ENCODE results near the gene DEAF1. TPM values are rescaled to one million over a fixed set of nuclear protein-coding genes. Genes with fewer than 3 reads are reported as not detected.

DEAF1 gene
- total RNA-seq, 1 experiment from 2014 or later = 33.9 TPM

DNA sequence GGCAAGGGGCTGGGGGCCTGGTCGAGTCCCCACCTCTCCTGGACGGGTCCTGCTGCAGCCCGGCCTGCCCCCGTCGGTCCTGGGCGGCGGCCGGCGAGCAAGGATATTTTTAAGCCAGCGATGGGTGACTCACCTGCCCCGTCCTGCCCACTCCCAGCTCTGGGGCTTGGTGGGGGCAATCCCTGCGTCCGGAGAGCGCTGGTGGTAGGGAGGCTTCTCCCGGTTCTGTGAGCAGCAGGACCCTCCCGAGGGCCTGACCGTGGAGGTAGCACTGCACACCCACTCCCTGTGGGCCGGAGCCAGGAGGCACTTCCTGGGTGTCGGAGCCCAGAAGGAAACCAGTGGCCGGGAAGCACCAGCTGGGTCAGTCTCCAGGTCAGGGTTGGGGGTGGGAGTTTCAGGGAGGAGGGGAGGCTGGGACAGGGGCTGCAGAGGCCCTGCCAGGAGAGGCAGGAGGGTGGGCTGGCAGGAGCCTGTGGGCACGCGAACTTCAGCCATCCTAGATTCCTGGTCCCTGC is 11.5 kb upstream of the DEAF1 start:
- CTCF ChIA-PET = interaction anchor here (0.6 to 3.1 kb wide), 6 partner anchors 11 to 1240 kb away, joined by 3 to 24 read pairs (median 5); partner anchors contain the start of genes DEAF1 and TMEM80
- Histone ChIP-seq H3K9ac (ENCODE audit: low read length) (peak overlapping the region; percentile 89), H3K4me3 (replicated peaks in 1 of 2; ENCODE audit: low read depth in 1 of 2, low read length in 2 of 2) (peak overlapping the region; percentile 87 to 96), H4K20me1 (ENCODE audit: insufficient read depth) (no peaks in the 10 kb centered on the region), H3K4me2 (ENCODE audit: low read length) (peak overlapping the region; percentile 98), H3K4me1 (ENCODE audit: control insufficient read depth in 1 of 2, insufficient read depth in 2 of 2, low read length in 2 of 2) (peaks cover 41 to 64% of the 10 kb centered on the region in 2 experiments), H3K9me3 (ENCODE audit: control insufficient read depth in 1 of 2, insufficient read depth in 1 of 2, low read depth in 1 of 2, low read length in 2 of 2) (no peaks in the 10 kb centered on the region), H2AFZ (ENCODE audit: low read depth, low read length, poor library complexity, severe bottlenecking) (no peak overlapping the region), H3K27me3 (ENCODE audit: insufficient read depth, low read length) (no peaks in the 10 kb centered on the region), H3K27ac (ENCODE audit: low read depth, low read length) (peak overlapping the region; percentile 99), H3K9me2 (ENCODE audit: insufficient read depth) (no peaks in the 10 kb centered on the region), H3K36me3 (ENCODE audit: control insufficient read depth in 1 of 2, insufficient read depth in 2 of 2, low read length in 2 of 2) (peaks cover 0 to 7% of the 10 kb centered on the region in 2 experiments; a peak in 1 of 4 replicates), H3K79me2 (ENCODE audit: insufficient read depth, low read length) (peaks cover 37% of the 10 kb centered on the region)
- no peak for TF ChIP-seq EZH2phosphoT487 (IDR thresholded peaks at IDR 0.05; ENCODE audit: borderline replicate concordance)
- TF ChIP-seq ZFX (IDR thresholded peaks at IDR 0.05) = peak; percentile 33; the same call in 1 of the 2 replicates
- ATAC-seq = peak; percentile 50
- POLR2A ChIA-PET = interaction anchor here (1.4 kb wide), 1 partner anchor 10 kb away, joined by 6 read pairs; no protein-coding TSS in a partner anchor
- RAD21 ChIA-PET (ENCODE audit: low non-redundant PET in 1 of 2, low total read pairs in 2 of 2, uncharacterized antibody in 2 of 2, unreplicated experiment in 2 of 2) = interaction anchor here (0.6 to 1.2 kb wide), 2 partner anchors 9 to 115 kb away, joined by 3 read pairs; no protein-coding TSS in a partner anchor
- intact Hi-C loops (cut with micrococcal nuclease) = no loop called here
- BruUV-seq (replicated peaks) = TSS peak; percentile 35
- no peak for DNase-seq (ENCODE audit: low read depth, low spot score)

DNA sequence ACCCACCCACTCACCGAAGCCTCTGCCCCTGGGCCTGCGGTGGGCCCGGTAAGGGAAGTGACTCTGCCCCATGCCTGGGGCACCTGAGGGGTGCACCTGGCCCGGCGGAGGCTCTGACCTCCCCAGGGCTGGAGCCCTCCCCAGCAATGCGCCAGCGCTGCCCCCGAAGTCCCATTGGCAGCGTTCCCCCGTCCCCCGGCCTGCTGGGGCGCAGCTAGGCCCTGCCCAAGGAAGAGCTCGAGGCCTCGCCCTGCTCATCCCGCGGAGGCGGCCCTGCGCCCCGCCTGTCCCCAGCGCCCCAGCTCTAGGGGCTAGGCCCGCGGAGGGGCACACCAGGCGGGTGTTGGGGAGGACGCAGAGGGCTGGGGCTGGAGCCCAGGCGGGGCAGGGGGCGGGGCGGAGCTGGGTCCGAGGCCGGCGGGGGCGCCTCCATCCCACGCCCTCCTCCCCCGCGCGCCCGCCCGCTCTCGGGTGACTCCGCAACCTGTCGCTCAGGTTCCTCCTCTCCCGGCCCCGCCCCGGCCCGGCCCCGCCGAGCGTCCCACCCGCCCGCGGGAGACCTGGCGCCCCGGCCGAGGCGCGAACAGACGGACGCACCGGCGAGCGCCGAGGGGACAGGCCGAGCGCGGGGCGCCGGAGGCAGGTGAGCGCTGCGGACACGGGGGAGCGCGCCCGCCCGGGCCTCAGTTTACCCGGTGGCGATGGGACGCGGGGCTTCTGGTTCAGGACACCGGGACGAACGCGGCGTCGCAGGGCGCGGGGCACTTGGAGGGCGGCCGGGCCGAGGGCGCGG is 10.8 kb upstream of the DEAF1 start, which contains the start of gene EPS8L2:
EPS8L2 (plus strand) TSS at position 586 of the 793 bp plus-strand sequence. CDS start 3,177 bp downstream, outside the sequence.
- ChIA-PET RAD21 (ENCODE audit: low non-redundant PET in 1 of 2, low total read pairs in 2 of 2, uncharacterized antibody in 2 of 2, unreplicated experiment in 2 of 2) (interaction anchor here in 1 of 2 experiments (1.2 kb wide), 1 partner anchor 9 kb away, joined by 3 read pairs; no protein-coding TSS in a partner anchor), POLR2A (interaction anchor here (1.4 kb wide), 1 partner anchor 9 kb away, joined by 6 read pairs; no protein-coding TSS in a partner anchor), CTCF (interaction anchor here (1.2 to 3.1 kb wide), 5 partner anchors 10 to 22 kb away, joined by 4 to 24 read pairs (median 8); partner anchors contain the start of genes DEAF1 and TMEM80)
- peak within 1 kb of the TSS; percentile 98 for H3K4me2 ChIP-seq (ENCODE audit: low read length)
- DNase-seq (ENCODE audit: low read depth, low spot score) = no peak
- H3K36me3 ChIP-seq (ENCODE audit: control insufficient read depth in 1 of 2, insufficient read depth in 2 of 2, low read length in 2 of 2) = peaks cover 0 to 7% of the 10 kb centered on the region in 2 experiments; a peak in 1 of 4 replicates
- H4K20me1 ChIP-seq (ENCODE audit: insufficient read depth) = no peaks in the 10 kb centered on the region
- no TSS peak for BruUV-seq (replicated peaks)
- H3K9me3 ChIP-seq (ENCODE audit: control insufficient read depth in 1 of 2, insufficient read depth in 1 of 2, low read depth in 1 of 2, low read length in 2 of 2) = no peaks in the 10 kb centered on the region
- TF ChIP-seq POLR2AphosphoS5 (IDR thresholded peaks at IDR 0.05; ENCODE audit: low read depth, low read length) = peak; percentile 69
- TF ChIP-seq CBX3 (IDR thresholded peaks at IDR 0.05; ENCODE audit: low read depth) = no peak
- H3K27ac ChIP-seq (ENCODE audit: low read depth, low read length) = peak within 1 kb of the TSS; percentile 99
- ATAC-seq = peak; percentile 67
- H3K9me2 ChIP-seq (ENCODE audit: insufficient read depth) = no peaks in the 10 kb centered on the region
- H3K4me3 ChIP-seq (replicated peaks in 1 of 2; ENCODE audit: low read depth in 1 of 2, low read length in 2 of 2) = peak within 1 kb of the TSS; percentile 87 to 96
- H3K9ac ChIP-seq (ENCODE audit: low read length) = peak within 1 kb of the TSS; percentile 89
- no peak within 1 kb of the TSS for H2AFZ ChIP-seq (ENCODE audit: low read depth, low read length, poor library complexity, severe bottlenecking)
- peaks cover 41 to 64% of the 10 kb centered on the region in 2 experiments for H3K4me1 ChIP-seq (ENCODE audit: control insufficient read depth in 1 of 2, insufficient read depth in 2 of 2, low read length in 2 of 2)
- no peaks in the 10 kb centered on the region for H3K27me3 ChIP-seq (ENCODE audit: insufficient read depth, low read length)
- H3K79me2 ChIP-seq (ENCODE audit: insufficient read depth, low read length) = peaks cover 37% of the 10 kb centered on the region
- intact Hi-C loops (cut with micrococcal nuclease) = no loop called here

Data from HCT116 (cell line).